Measurements from ENCODE around the gene DENND5B. TPM values are rescaled to one million over a fixed set of nuclear protein-coding genes. Genes with fewer than 3 reads are reported as not detected.

Gene DENND5B
- total RNA-seq, 1 experiment from 2014 or later: 9.2 TPM

- CTCF ChIA-PET: interaction anchor here (0.6 to 2.3 kb wide), 4 partner anchors 33 to 90 kb away, joined by 5 to 11 read pairs (median 7); no protein-coding TSS in a partner anchor
- peaks cover 24% of the 10 kb centered on the region for H3K4me1 ChIP-seq (replicated peaks; ENCODE audit: insufficient read depth)
- H4K20me1 ChIP-seq (ENCODE audit: insufficient read depth): no peaks in the 10 kb centered on the region
- no peak for DNase-seq
- BruUV-seq (replicated peaks): no TSS peak
- H3K36me3 ChIP-seq (ENCODE audit: low read depth): no peaks in the 10 kb centered on the region
- H3K4me3 ChIP-seq: peak overlapping the region; percentile 47; the same call in 1 of the 2 replicates
- H3F3A ChIP-seq (ENCODE audit: insufficient read depth, low read depth): peaks cover 26% of the 10 kb centered on the region
- H3K9me3 ChIP-seq (ENCODE audit: insufficient read depth, low read depth): no peaks in the 10 kb centered on the region
- H3K79me2 ChIP-seq (ENCODE audit: low read depth): no peaks in the 10 kb centered on the region
- no peak for TF ChIP-seq EZH2 (IDR thresholded peaks at IDR 0.05; ENCODE audit: low read depth)
- intact Hi-C loops (cut with micrococcal nuclease; ENCODE audit: unreplicated experiment): loop anchor here (2.0 to 5.0 kb wide), 3 partner anchors 35 to 114 kb away; partner anchors contain the start of gene SINHCAF
- no peaks in the 10 kb centered on the region for H3K9me2 ChIP-seq (ENCODE audit: insufficient read depth)
- peak overlapping the region; percentile 90 for H2AFZ ChIP-seq
- no peaks in the 10 kb centered on the region for H3K27me3 ChIP-seq (ENCODE audit: insufficient read depth, low read depth)
- POLR2A ChIA-PET (ENCODE audit: unreplicated experiment): interaction anchor here (1.2 kb wide), 1 partner anchor 36 kb away, joined by 46 read pairs; the partner anchor contains the start of gene SINHCAF
- peak overlapping the region; percentile 85 for H3K4me2 ChIP-seq
- H3K27ac ChIP-seq: 0 out of 2 replicates have a peak overlapping the region, but pooled peaks have one; percentile 63
These were observed 229.2 kb downstream of the DENND5B start for GRCh38 chr12:31361730-31362114.

- ChIA-PET CTCF (no interaction called here), POLR2A (ENCODE audit: unreplicated experiment) (no interaction called here)
- Histone ChIP-seq H3K4me2 (no peak overlapping the region), H3K79me2 (ENCODE audit: low read depth) (no peaks in the 10 kb centered on the region), H3K9me3 (ENCODE audit: insufficient read depth, low read depth) (no peaks in the 10 kb centered on the region), H3K27me3 (ENCODE audit: insufficient read depth, low read depth) (no peaks in the 10 kb centered on the region), H2AFZ (no peak overlapping the region), H3K27ac (no peak overlapping the region), H3K4me3 (no peak overlapping the region), H3K4me1 (replicated peaks; ENCODE audit: insufficient read depth) (no peaks in the 10 kb centered on the region), H3K9me2 (ENCODE audit: insufficient read depth) (no peaks in the 10 kb centered on the region), H3K36me3 (ENCODE audit: low read depth) (no peaks in the 10 kb centered on the region), H3F3A (ENCODE audit: insufficient read depth, low read depth) (no peaks in the 10 kb centered on the region), H4K20me1 (ENCODE audit: insufficient read depth) (no peaks in the 10 kb centered on the region)
- TF ChIP-seq EZH2 (IDR thresholded peaks at IDR 0.05; ENCODE audit: low read depth) (no peak), CTCF (conservative IDR thresholded peaks at IDR 0.05) (no peak)
- no peak for DNase-seq
- intact Hi-C loops (cut with micrococcal nuclease; ENCODE audit: unreplicated experiment): no loop called here
- BruUV-seq (replicated peaks): no TSS peak
These were observed 235.2 kb downstream of the DENND5B start for GRCh38 chr12:31355747-31356107.

GRCh38 chr12:31353750-31354708 is 236.9 kb downstream of the DENND5B start:
- H3K9me3 ChIP-seq (ENCODE audit: insufficient read depth, low read depth): no peaks in the 10 kb centered on the region
- H2AFZ ChIP-seq: 0 out of 2 replicates have a peak overlapping the region, but pooled peaks have one; percentile 8
- DNase-seq: no peak
- no peaks in the 10 kb centered on the region for H4K20me1 ChIP-seq (ENCODE audit: insufficient read depth)
- no peak overlapping the region for H3K4me3 ChIP-seq
- no TSS peak for BruUV-seq (replicated peaks)
- H3K9me2 ChIP-seq (ENCODE audit: insufficient read depth): no peaks in the 10 kb centered on the region
- POLR2A ChIA-PET (ENCODE audit: unreplicated experiment): no interaction called here
- H3K4me2 ChIP-seq: no peak overlapping the region
- H3K4me1 ChIP-seq (replicated peaks; ENCODE audit: insufficient read depth): no peaks in the 10 kb centered on the region
- no peaks in the 10 kb centered on the region for H3K79me2 ChIP-seq (ENCODE audit: low read depth)
- no peak for TF ChIP-seq CTCF (conservative IDR thresholded peaks at IDR 0.05)
- no peak for TF ChIP-seq EZH2 (IDR thresholded peaks at IDR 0.05; ENCODE audit: low read depth)
- H3K27ac ChIP-seq: no peak overlapping the region
- no peaks in the 10 kb centered on the region for H3K36me3 ChIP-seq (ENCODE audit: low read depth)
- CTCF ChIA-PET: interaction anchor here (1.6 kb wide), 1 partner anchor 82 kb away, joined by 3 read pairs; no protein-coding TSS in a partner anchor
- intact Hi-C loops (cut with micrococcal nuclease; ENCODE audit: unreplicated experiment): no loop called here
- no peaks in the 10 kb centered on the region for H3F3A ChIP-seq (ENCODE audit: insufficient read depth, low read depth)
- no peaks in the 10 kb centered on the region for H3K27me3 ChIP-seq (ENCODE audit: insufficient read depth, low read depth)
